ENCODE data around the gene MAN1C1. TPM values are rescaled to one million over a fixed set of nuclear protein-coding genes. Genes with fewer than 3 reads are reported as not detected.

The MAN1C1 gene
- total RNA-seq, 2 donors from 2014 or later, result 2.2 to 4.3 TPM

DNA sequence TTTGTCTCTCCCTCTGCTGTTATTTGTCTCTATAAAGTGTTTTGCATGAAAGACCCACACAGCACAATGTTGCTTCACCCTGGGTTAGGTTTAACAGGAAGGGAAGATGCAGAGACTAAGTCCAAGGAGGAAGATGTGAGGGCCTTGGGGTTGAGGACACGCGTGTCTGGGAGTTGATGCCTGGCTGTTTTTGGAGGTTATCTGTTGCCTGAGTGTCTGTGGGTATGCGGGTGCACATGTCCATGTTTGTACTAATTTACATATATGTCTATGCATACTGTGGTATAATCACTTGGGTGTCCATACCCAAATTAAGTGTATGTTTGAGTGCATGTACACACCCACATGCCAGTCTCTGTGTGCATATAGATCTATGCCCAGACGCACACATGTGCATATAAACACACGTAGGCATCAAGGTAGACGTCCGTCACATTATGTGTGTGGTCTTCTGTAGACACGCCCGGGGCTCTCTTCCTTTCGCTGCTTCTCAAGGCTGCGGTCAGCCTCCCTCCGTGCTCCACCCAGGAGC is 962 bp upstream of the MAN1C1 start:
- Histone ChIP-seq H3K9me3 (ENCODE audit: control insufficient read depth, low read length) (no peaks in the 10 kb centered on the region), H3K36me3 (ENCODE audit: control insufficient read depth, insufficient read depth, low read length) (no peaks in the 10 kb centered on the region), H3K4me1 (ENCODE audit: control insufficient read depth, insufficient read depth, low read length) (no peaks in the 10 kb centered on the region), H3K27me3 (ENCODE audit: control insufficient read depth, insufficient read depth, low read length, poor library complexity, severe bottlenecking) (peaks cover 73% of the 10 kb centered on the region), H3K9ac (ENCODE audit: extremely low read depth, low read length, poor library complexity, severe bottlenecking) (no peak overlapping the region), H3K4me3 (ENCODE audit: low read length) (peak overlapping the region; percentile 75), H3K27ac (ENCODE audit: low read depth, low read length) (no peak overlapping the region)
- TF ChIP-seq, protein P1, sequence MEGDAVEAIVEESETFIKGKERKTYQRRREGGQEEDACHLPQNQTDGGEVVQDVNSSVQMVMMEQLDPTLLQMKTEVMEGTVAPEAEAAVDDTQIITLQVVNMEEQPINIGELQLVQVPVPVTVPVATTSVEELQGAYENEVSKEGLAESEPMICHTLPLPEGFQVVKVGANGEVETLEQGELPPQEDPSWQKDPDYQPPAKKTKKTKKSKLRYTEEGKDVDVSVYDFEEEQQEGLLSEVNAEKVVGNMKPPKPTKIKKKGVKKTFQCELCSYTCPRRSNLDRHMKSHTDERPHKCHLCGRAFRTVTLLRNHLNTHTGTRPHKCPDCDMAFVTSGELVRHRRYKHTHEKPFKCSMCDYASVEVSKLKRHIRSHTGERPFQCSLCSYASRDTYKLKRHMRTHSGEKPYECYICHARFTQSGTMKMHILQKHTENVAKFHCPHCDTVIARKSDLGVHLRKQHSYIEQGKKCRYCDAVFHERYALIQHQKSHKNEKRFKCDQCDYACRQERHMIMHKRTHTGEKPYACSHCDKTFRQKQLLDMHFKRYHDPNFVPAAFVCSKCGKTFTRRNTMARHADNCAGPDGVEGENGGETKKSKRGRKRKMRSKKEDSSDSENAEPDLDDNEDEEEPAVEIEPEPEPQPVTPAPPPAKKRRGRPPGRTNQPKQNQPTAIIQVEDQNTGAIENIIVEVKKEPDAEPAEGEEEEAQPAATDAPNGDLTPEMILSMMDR (conservative IDR thresholded peaks at IDR 0.05), result no peak
- H3K4me3 Mint-ChIP-seq, result peak overlapping the region; percentile 55
- DNase-seq, result no peak
- peaks cover 4% of the 10 kb centered on the region for H3K4me1 Mint-ChIP-seq
- no peak overlapping the region for H3K27ac Mint-ChIP-seq
- no peaks in the 10 kb centered on the region for H3K36me3 Mint-ChIP-seq (ENCODE audit: low read depth)
- no peaks in the 10 kb centered on the region for H3K9me3 Mint-ChIP-seq
- 24 to 30% methylated on average over 4 to 11 of the region's 12 CpGs for WGBS, 2 experiments (ENCODE audit: insufficient coverage in 1 of 2, insufficient read length in 1 of 2)
- H3K27me3 Mint-ChIP-seq (ENCODE audit: insufficient read depth), result peaks cover 49% of the 10 kb centered on the region

DNA sequence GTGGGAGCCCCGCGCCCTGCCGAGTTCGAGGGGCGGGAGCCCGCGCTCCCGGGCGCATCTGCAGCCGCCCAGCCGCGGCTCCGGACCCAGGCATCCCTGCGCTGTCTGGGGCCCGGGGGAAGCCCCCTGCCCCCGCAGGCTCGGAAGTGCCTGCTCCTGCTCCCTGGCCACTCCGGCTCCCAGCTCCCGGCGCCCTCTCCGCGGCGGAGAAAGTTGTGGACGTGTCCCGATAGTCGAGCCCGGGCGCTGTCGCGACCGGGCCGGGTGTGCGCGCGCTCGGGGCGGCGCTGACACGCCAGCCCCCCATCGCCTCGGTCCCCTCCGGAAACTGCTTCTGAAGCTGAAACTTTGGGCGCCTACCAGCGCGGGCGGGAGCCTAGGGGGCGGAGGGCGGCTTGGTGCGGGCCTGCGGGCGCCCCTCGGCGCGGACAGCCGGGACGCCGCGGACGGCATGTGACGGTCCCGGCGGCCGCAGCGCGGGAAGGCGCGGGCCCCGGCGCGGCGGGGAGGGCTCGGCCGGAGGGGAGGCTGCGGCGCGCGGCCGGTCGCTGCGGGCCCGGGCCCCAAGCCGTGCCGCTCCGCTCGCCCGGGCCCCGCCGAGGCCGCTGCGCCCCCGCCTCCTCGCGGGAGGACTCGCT is 515 bp downstream of the MAN1C1 start:
- Histone ChIP-seq H3K27me3 (ENCODE audit: control insufficient read depth, insufficient read depth, low read length, poor library complexity, severe bottlenecking) (peaks cover 58% of the 10 kb centered on the region), H3K9me3 (ENCODE audit: control insufficient read depth, low read length) (no peaks in the 10 kb centered on the region), H3K4me3 (ENCODE audit: low read length) (peak overlapping the region; percentile 75), H3K36me3 (ENCODE audit: control insufficient read depth, insufficient read depth, low read length) (no peaks in the 10 kb centered on the region), H3K27ac (ENCODE audit: low read depth, low read length) (no peak overlapping the region), H3K4me1 (ENCODE audit: control insufficient read depth, insufficient read depth, low read length) (no peaks in the 10 kb centered on the region), H3K9ac (ENCODE audit: extremely low read depth, low read length, poor library complexity, severe bottlenecking) (no peak overlapping the region)
- Mint-ChIP-seq H3K36me3 (ENCODE audit: low read depth) (no peaks in the 10 kb centered on the region), H3K4me3 (peak overlapping the region; percentile 52), H3K4me1 (peaks cover 9% of the 10 kb centered on the region), H3K9me3 (no peaks in the 10 kb centered on the region), H3K27ac (no peak overlapping the region), H3K27me3 (ENCODE audit: insufficient read depth) (peaks cover 41% of the 10 kb centered on the region)
- WGBS, 2 experiments (ENCODE audit: insufficient coverage in 1 of 2, insufficient read length in 1 of 2), result 0% methylated on average over 34 to 94 of the region's 94 CpGs
- TF ChIP-seq, protein P1 (conservative IDR thresholded peaks at IDR 0.05), result no peak
- DNase-seq, result no peak

DNA sequence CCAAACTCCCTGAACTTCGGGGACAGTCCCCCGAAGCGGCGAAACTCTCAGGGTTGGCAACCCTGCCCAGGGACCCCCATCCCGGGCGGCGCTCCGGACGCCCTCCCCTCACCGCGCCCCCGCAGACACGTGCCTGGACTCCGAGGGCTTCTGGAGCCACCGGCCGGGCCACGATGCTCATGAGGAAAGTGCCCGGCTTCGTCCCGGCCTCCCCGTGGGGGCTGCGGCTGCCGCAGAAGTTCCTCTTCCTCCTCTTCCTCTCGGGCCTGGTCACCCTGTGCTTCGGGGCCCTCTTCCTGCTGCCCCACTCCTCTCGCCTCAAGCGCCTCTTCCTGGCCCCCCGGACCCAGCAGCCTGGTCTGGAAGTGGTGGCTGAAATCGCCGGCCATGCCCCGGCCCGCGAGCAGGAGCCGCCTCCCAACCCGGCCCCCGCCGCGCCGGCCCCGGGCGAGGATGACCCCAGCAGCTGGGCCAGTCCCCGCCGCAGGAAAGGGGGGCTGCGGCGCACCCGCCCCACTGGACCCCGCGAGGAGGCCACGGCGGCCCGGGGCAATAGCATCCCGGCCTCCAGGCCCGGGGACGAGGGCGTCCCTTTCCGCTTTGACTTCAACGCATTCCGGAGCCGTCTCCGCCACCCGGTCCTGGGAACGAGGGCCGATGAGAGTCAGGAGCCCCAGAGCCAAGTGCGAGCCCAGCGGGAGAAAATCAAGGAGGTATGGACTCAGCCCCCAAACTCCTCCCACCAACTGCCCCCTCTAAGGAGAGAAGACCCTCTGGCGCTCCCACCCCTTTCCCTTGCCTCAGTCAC is 1.2 kb downstream of the MAN1C1 start:
- TF ChIP-seq, protein P1 (conservative IDR thresholded peaks at IDR 0.05), result no peak
- no peaks in the 10 kb centered on the region for H3K9me3 Mint-ChIP-seq
- Histone ChIP-seq H3K9ac (ENCODE audit: extremely low read depth, low read length, poor library complexity, severe bottlenecking) (no peak overlapping the region), H3K27me3 (ENCODE audit: control insufficient read depth, insufficient read depth, low read length, poor library complexity, severe bottlenecking) (peaks cover 51% of the 10 kb centered on the region), H3K27ac (ENCODE audit: low read depth, low read length) (no peak overlapping the region), H3K4me1 (ENCODE audit: control insufficient read depth, insufficient read depth, low read length) (no peaks in the 10 kb centered on the region), H3K4me3 (ENCODE audit: low read length) (peak overlapping the region; percentile 65), H3K9me3 (ENCODE audit: control insufficient read depth, low read length) (no peaks in the 10 kb centered on the region), H3K36me3 (ENCODE audit: control insufficient read depth, insufficient read depth, low read length) (no peaks in the 10 kb centered on the region)
- no peaks in the 10 kb centered on the region for H3K36me3 Mint-ChIP-seq (ENCODE audit: low read depth)
- no peak overlapping the region for H3K27ac Mint-ChIP-seq
- DNase-seq, result peak; percentile 77
- 3 to 7% methylated on average over 16 to 66 of the region's 66 CpGs for WGBS, 2 experiments (ENCODE audit: insufficient coverage in 1 of 2, insufficient read length in 1 of 2)
- peaks cover 39% of the 10 kb centered on the region for H3K27me3 Mint-ChIP-seq (ENCODE audit: insufficient read depth)
- peaks cover 9% of the 10 kb centered on the region for H3K4me1 Mint-ChIP-seq
- H3K4me3 Mint-ChIP-seq, result peak overlapping the region; percentile 52
